MM.1S (cell line): ENCODE data around the gene NASP.

ENCODE experiments used
- EZH2 ChIP-seq: fragments of 300-600 bp; sonication (generic); optimal IDR thresholded peaks from 2 replicates; pipeline ENCODE3; 2017; ENCODE audit warnings: low read depth, mild to moderate bottlenecking, antibody characterized with exemption, low read length, mixed read lengths
- TF ChIP-seq, protein P1 (sequence below): fragments of 300-600 bp; sonication (generic); IDR thresholded peaks from 2 replicates; pipeline ENCODE4 v1.5.1; 2016; ENCODE audit warnings: antibody characterized with exemption, low read length, mixed read lengths

DNA sequence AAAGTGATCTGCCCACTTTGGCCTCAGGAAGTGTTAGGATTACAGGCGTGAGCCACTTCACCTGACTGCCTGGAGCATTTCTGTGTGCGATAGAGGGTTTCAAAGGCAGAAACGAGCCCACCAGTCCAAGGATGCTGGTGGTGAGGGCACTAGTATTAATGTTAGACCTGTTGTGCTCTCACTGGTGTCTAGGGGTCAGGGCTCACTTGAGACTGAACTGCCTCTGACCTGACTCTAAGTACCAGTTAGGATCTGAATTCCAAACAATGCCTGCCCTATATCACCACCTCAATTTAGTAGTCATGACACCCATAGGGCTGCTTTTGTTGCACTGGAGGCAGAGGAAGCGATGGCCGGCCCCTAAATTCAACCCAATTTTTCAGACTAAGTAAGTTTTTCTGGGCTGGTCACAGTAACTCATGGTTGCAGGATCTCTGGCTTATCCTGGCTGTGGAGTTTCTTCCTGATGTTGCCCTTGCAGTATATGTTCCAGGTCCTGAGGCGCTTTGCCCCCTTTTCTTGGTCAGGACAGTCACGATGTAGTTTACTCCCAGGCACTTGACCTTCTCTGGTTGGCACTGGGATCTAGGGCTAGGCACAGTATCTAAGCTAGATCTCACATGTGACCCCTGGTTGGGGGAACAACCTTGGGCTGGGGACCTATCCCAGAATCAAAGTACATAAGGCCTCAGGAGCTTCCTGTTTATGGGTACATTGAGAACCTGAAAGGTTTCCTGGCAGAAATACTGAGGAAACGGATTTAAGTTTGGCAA, 35.5 kb downstream of the NASP start:
- TF ChIP-seq, protein P1, sequence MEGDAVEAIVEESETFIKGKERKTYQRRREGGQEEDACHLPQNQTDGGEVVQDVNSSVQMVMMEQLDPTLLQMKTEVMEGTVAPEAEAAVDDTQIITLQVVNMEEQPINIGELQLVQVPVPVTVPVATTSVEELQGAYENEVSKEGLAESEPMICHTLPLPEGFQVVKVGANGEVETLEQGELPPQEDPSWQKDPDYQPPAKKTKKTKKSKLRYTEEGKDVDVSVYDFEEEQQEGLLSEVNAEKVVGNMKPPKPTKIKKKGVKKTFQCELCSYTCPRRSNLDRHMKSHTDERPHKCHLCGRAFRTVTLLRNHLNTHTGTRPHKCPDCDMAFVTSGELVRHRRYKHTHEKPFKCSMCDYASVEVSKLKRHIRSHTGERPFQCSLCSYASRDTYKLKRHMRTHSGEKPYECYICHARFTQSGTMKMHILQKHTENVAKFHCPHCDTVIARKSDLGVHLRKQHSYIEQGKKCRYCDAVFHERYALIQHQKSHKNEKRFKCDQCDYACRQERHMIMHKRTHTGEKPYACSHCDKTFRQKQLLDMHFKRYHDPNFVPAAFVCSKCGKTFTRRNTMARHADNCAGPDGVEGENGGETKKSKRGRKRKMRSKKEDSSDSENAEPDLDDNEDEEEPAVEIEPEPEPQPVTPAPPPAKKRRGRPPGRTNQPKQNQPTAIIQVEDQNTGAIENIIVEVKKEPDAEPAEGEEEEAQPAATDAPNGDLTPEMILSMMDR = no peak
- TF ChIP-seq EZH2 = no peak
